ENCODE results near the gene SLC43A2. TPM values are rescaled to one million over a fixed set of nuclear protein-coding genes. Genes with fewer than 3 reads are reported as not detected.
A peak's percentile ranks its signal among the peaks of the same experiment; 100 is the strongest.

SLC43A2 gene
- total and polyA plus RNA-seq, 4 donors: 17.2 to 42.8 (median 29.8) TPM

GRCh38 chr17:1560101-1560857 lies 68.4 kb downstream of the SLC43A2 start:
- 41% methylated on average over 13 of the region's 22 CpGs for WGBS (ENCODE audit: insufficient coverage)
- H3K4me3 ChIP-seq (ENCODE audit: low read depth, low read length): peak overlapping the region; percentile 57
- H3K27ac ChIP-seq (ENCODE audit: low read depth, low read length): peak overlapping the region; percentile 88

GRCh38 chr17:1559047-1560043 lies 69.3 kb downstream of the SLC43A2 start:
- DNase-seq (ENCODE audit: low read depth in 4 of 6, low spot score in 6 of 6): peak in 3 of 6 donors; percentile 22 to 65 (median 58)
- H3K9me3 ChIP-seq (ENCODE audit: control insufficient read depth, insufficient read depth, low read length): no peaks in the 10 kb centered on the region
- no peaks in the 10 kb centered on the region for H3K27me3 ChIP-seq (ENCODE audit: control insufficient read depth, insufficient read depth, low read length)
- 38% methylated on average over 8 of the region's 10 CpGs for whole genome bisulfite sequencing (ENCODE audit: insufficient coverage)
- peak overlapping the region; percentile 88 for H3K27ac ChIP-seq (ENCODE audit: low read depth, low read length)
- H3K4me1 ChIP-seq (ENCODE audit: control insufficient read depth, insufficient read depth, low read length): peaks cover 71% of the 10 kb centered on the region
- H3K36me3 ChIP-seq (ENCODE audit: control insufficient read depth, insufficient read depth, low read length): peaks cover 25% of the 10 kb centered on the region
- peak overlapping the region; percentile 18 for H3K4me3 ChIP-seq (ENCODE audit: low read depth, low read length)

More at GRCh38 chr17:1560101-1560857, 68.4 kb downstream of the SLC43A2 start:
- Histone ChIP-seq H3K4me1 (ENCODE audit: control insufficient read depth, insufficient read depth, low read length) (peaks cover 64% of the 10 kb centered on the region), H3K9me3 (ENCODE audit: control insufficient read depth, insufficient read depth, low read length) (no peaks in the 10 kb centered on the region), H3K36me3 (ENCODE audit: control insufficient read depth, insufficient read depth, low read length) (peaks cover 21% of the 10 kb centered on the region), H3K27me3 (ENCODE audit: control insufficient read depth, insufficient read depth, low read length) (no peaks in the 10 kb centered on the region)
- no peak for DNase-seq (ENCODE audit: low read depth in 4 of 6, low spot score in 6 of 6)

GRCh38 chr17:1558401-1558800 lies 70.2 kb downstream of the SLC43A2 start:
- no CpG with 5 or more reads among the region's 3 CpGs for WGBS (ENCODE audit: insufficient coverage)
- Histone ChIP-seq H3K4me1 (ENCODE audit: control insufficient read depth, insufficient read depth, low read length) (peaks cover 75% of the 10 kb centered on the region), H3K9me3 (ENCODE audit: control insufficient read depth, insufficient read depth, low read length) (no peaks in the 10 kb centered on the region), H3K4me3 (ENCODE audit: low read depth, low read length) (no peak overlapping the region), H3K36me3 (ENCODE audit: control insufficient read depth, insufficient read depth, low read length) (peaks cover 33% of the 10 kb centered on the region), H3K27me3 (ENCODE audit: control insufficient read depth, insufficient read depth, low read length) (no peaks in the 10 kb centered on the region), H3K27ac (ENCODE audit: low read depth, low read length) (peak overlapping the region; percentile 88)
- DNase-seq (ENCODE audit: low read depth in 4 of 6, low spot score in 6 of 6): no peak

- Histone ChIP-seq H3K4me3 (ENCODE audit: low read depth, low read length) (no peak overlapping the region), H3K9me3 (ENCODE audit: control insufficient read depth, insufficient read depth, low read length) (no peaks in the 10 kb centered on the region), H3K27me3 (ENCODE audit: control insufficient read depth, insufficient read depth, low read length) (no peaks in the 10 kb centered on the region), H3K4me1 (ENCODE audit: control insufficient read depth, insufficient read depth, low read length) (peaks cover 69% of the 10 kb centered on the region), H3K36me3 (ENCODE audit: control insufficient read depth, insufficient read depth, low read length) (peaks cover 41% of the 10 kb centered on the region), H3K27ac (ENCODE audit: low read depth, low read length) (peak overlapping the region; percentile 29)
- 88% methylated on average over 19 of the region's 22 CpGs for WGBS (ENCODE audit: insufficient coverage)
- no peak for DNase-seq (ENCODE audit: low read depth in 4 of 6, low spot score in 6 of 6)
These were observed 71.1 kb downstream of the SLC43A2 start for GRCh38 chr17:1557355-1558095.

GRCh38 chr17:1555651-1556471 lies 72.8 kb downstream of the SLC43A2 start:
- no peaks in the 10 kb centered on the region for H3K9me3 ChIP-seq (ENCODE audit: control insufficient read depth, insufficient read depth, low read length)
- H3K27ac ChIP-seq (ENCODE audit: low read depth, low read length): no peak overlapping the region
- no peak for DNase-seq (ENCODE audit: low read depth in 4 of 6, low spot score in 6 of 6)
- 69% methylated on average over 14 of the region's 15 CpGs for WGBS (ENCODE audit: insufficient coverage)
- H3K27me3 ChIP-seq (ENCODE audit: control insufficient read depth, insufficient read depth, low read length): no peaks in the 10 kb centered on the region
- H3K4me3 ChIP-seq (ENCODE audit: low read depth, low read length): no peak overlapping the region
- peaks cover 52% of the 10 kb centered on the region for H3K36me3 ChIP-seq (ENCODE audit: control insufficient read depth, insufficient read depth, low read length)
- H3K4me1 ChIP-seq (ENCODE audit: control insufficient read depth, insufficient read depth, low read length): peaks cover 60% of the 10 kb centered on the region

GRCh38 chr17:1554751-1555540 lies 73.7 kb downstream of the SLC43A2 start:
- H3K36me3 ChIP-seq (ENCODE audit: control insufficient read depth, insufficient read depth, low read length): peaks cover 61% of the 10 kb centered on the region
- H3K27ac ChIP-seq (ENCODE audit: low read depth, low read length): no peak overlapping the region
- no peak overlapping the region for H3K4me3 ChIP-seq (ENCODE audit: low read depth, low read length)
- WGBS (ENCODE audit: insufficient coverage): 59% methylated on average over 6 of the region's 9 CpGs
- no peaks in the 10 kb centered on the region for H3K27me3 ChIP-seq (ENCODE audit: control insufficient read depth, insufficient read depth, low read length)
- no peaks in the 10 kb centered on the region for H3K9me3 ChIP-seq (ENCODE audit: control insufficient read depth, insufficient read depth, low read length)
- peak in 1 of 6 donors; percentile 32 for DNase-seq (ENCODE audit: low read depth in 4 of 6, low spot score in 6 of 6)
- H3K4me1 ChIP-seq (ENCODE audit: control insufficient read depth, insufficient read depth, low read length): peaks cover 50% of the 10 kb centered on the region

- Histone ChIP-seq H3K27me3 (ENCODE audit: control insufficient read depth, insufficient read depth, low read length) (no peaks in the 10 kb centered on the region), H3K27ac (ENCODE audit: low read depth, low read length) (no peak overlapping the region), H3K9me3 (ENCODE audit: control insufficient read depth, insufficient read depth, low read length) (no peaks in the 10 kb centered on the region), H3K36me3 (ENCODE audit: control insufficient read depth, insufficient read depth, low read length) (peaks cover 71% of the 10 kb centered on the region), H3K4me1 (ENCODE audit: control insufficient read depth, insufficient read depth, low read length) (peaks cover 39% of the 10 kb centered on the region), H3K4me3 (ENCODE audit: low read depth, low read length) (no peak overlapping the region)
- no peak for DNase-seq (ENCODE audit: low read depth in 4 of 6, low spot score in 6 of 6)
- 96% methylated on average over 9 of the region's 12 CpGs for WGBS (ENCODE audit: insufficient coverage)
These were observed 75.0 kb downstream of the SLC43A2 start for GRCh38 chr17:1553354-1554266.
